ENCODE results near the gene NRP2. TPM values are rescaled to one million over a fixed set of nuclear protein-coding genes. Genes with fewer than 3 reads are reported as not detected.

The NRP2 gene
- total and polyA plus RNA-seq, 10 donors: 3.1 to 49.9 (median 26.2) TPM

- Histone ChIP-seq H3K4me1 (no peaks in the 10 kb centered on the region), H3K9me3 (peaks cover 0 to 13% (median 0%) of the 10 kb centered on the region in 8 donors), H3K27ac (no peak overlapping the region), H3K36me3 (no peaks in the 10 kb centered on the region), H3K4me3 (no peak overlapping the region), H3K27me3 (replicated peaks in 1 of 7) (peaks cover 0 to 33% (median 4%) of the 10 kb centered on the region in 7 donors)
- intact Hi-C loops (cut with DNase I; ENCODE audit: low total_unique reads): no loop called here
- TF ChIP-seq POLR2AphosphoS5 (IDR thresholded peaks at IDR 0.05): no peak
- no peak for TF ChIP-seq CTCF (IDR thresholded peaks at IDR 0.05 in 8 of 11, conservative IDR thresholded peaks at IDR 0.05 in 3 of 11)
- TF ChIP-seq POLR2A (IDR thresholded peaks at IDR 0.05): no peak
- WGBS, 5 donors: 91 to 99% (median 93%) methylated on average over 2 of the region's 2 CpGs
- no peak for DNase-seq
Observed at GRCh38 chr2:205822579-205822978, 140.3 kb downstream of the NRP2 start.

- no peak overlapping the region for H3K4me3 ChIP-seq
- 69 to 85% (median 80%) methylated on average over 9 of the region's 9 CpGs for WGBS, 5 donors
- peaks cover 0 to 13% (median 0%) of the 10 kb centered on the region in 8 donors for H3K9me3 ChIP-seq
- intact Hi-C loops (cut with DNase I; ENCODE audit: low total_unique reads): no loop called here
- DNase-seq: no peak
- TF ChIP-seq CTCF (IDR thresholded peaks at IDR 0.05 in 8 of 11, conservative IDR thresholded peaks at IDR 0.05 in 3 of 11) (no peak), POLR2AphosphoS5 (IDR thresholded peaks at IDR 0.05) (no peak), POLR2A (IDR thresholded peaks at IDR 0.05) (no peak)
- H3K36me3 ChIP-seq: no peaks in the 10 kb centered on the region
- no peaks in the 10 kb centered on the region for H3K27me3 ChIP-seq (replicated peaks in 1 of 7)
- no peaks in the 10 kb centered on the region for H3K4me1 ChIP-seq
- no peak overlapping the region for H3K27ac ChIP-seq
Observed at GRCh38 chr2:205827809-205828365, 145.6 kb downstream of the NRP2 start.

GRCh38 chr2:205833864-205834263 is 151.6 kb downstream of the NRP2 start:
- Histone ChIP-seq H3K9me3 (peaks cover 0 to 9% (median 0%) of the 10 kb centered on the region in 8 donors), H3K4me1 (no peaks in the 10 kb centered on the region), H3K27ac (no peak overlapping the region), H3K36me3 (no peaks in the 10 kb centered on the region), H3K4me3 (no peak overlapping the region), H3K27me3 (replicated peaks in 1 of 7) (no peaks in the 10 kb centered on the region)
- no peak for TF ChIP-seq POLR2A (IDR thresholded peaks at IDR 0.05)
- TF ChIP-seq CTCF (IDR thresholded peaks at IDR 0.05 in 8 of 11, conservative IDR thresholded peaks at IDR 0.05 in 3 of 11): no peak
- no peak for TF ChIP-seq POLR2AphosphoS5 (IDR thresholded peaks at IDR 0.05)
- intact Hi-C loops (cut with DNase I; ENCODE audit: low total_unique reads): no loop called here
- 60 to 81% (median 73%) methylated on average over 2 of the region's 2 CpGs for WGBS, 5 donors
- no peak for DNase-seq

- no peak overlapping the region for H3K4me3 ChIP-seq
- no peak for DNase-seq
- H3K27ac ChIP-seq: no peak overlapping the region
- WGBS, 5 donors: 33 to 48% (median 43%) methylated on average over 3 of the region's 3 CpGs
- no peaks in the 10 kb centered on the region for H3K4me1 ChIP-seq
- peaks cover 0 to 9% (median 0%) of the 10 kb centered on the region in 8 donors for H3K9me3 ChIP-seq
- no peaks in the 10 kb centered on the region for H3K36me3 ChIP-seq
- no peak for TF ChIP-seq CTCF (IDR thresholded peaks at IDR 0.05 in 8 of 11, conservative IDR thresholded peaks at IDR 0.05 in 3 of 11)
- no peak for TF ChIP-seq POLR2AphosphoS5 (IDR thresholded peaks at IDR 0.05)
- TF ChIP-seq POLR2A (IDR thresholded peaks at IDR 0.05): no peak
- H3K27me3 ChIP-seq (replicated peaks in 1 of 7): no peaks in the 10 kb centered on the region
- intact Hi-C loops (cut with DNase I; ENCODE audit: low total_unique reads): no loop called here
Observed at GRCh38 chr2:205834796-205835195, 152.5 kb downstream of the NRP2 start.
